Gastroesophageal sphincter (tissue), 4 donors: ENCODE data around the gene MEF2D. TPM values are rescaled to one million over a fixed set of nuclear protein-coding genes. Genes with fewer than 3 reads are reported as not detected.

Source experiments
- ATAC-seq: fragments of 150-250 bp; one replicate; pipeline ENCODE4 v1.9.1; 2016; ENCODE audit warnings: mild to moderate bottlenecking, moderate library complexity
- H3K27ac ChIP-seq, 4 donors: fragments of 200-600 bp; sonication (generic) in 3 of 4; 1 replicate in 3 of 4; 2 replicates in 1 of 4; pipeline ENCODE4 v1.5.1; 2016 to 2019
- H3K27me3 ChIP-seq: fragments of 200-600 bp; sonication (generic); one replicate; pipeline ENCODE4 v1.5.1; 2019
- H3K36me3 ChIP-seq, 2 donors: fragments of 200-600 bp; sonication (generic); one replicate each; pipeline ENCODE4 v1.5.1; 2019; ENCODE audit warnings: control low read depth in 1 of 2
- H3K4me1 ChIP-seq, 3 donors: fragments of 200-600 bp; sonication (generic); 1 replicate in 2 of 3; 2 replicates in 1 of 3; pipeline ENCODE4 v1.5.1; 2016 to 2019; ENCODE audit warnings: control low read depth in 2 of 3
- H3K4me3 ChIP-seq, 2 donors: fragments of 200-600 bp; sonication (generic); one replicate each; pipeline ENCODE4 v1.5.1; 2019; ENCODE audit warnings: mild to moderate bottlenecking in 1 of 2, moderate library complexity in 1 of 2
- H3K9me3 ChIP-seq, 3 donors: fragments of 200-600 bp; sonication (generic); one replicate each; pipeline ENCODE4 v1.5.1; 2017 to 2019; ENCODE audit warnings: control low read depth in 2 of 3
- CTCF ChIP-seq, 4 experiments: fragments of 200-600 bp in 2 of 4; fragments of 450-650 bp in 2 of 4; sonication (generic) in 1 of 4; IDR thresholded peaks; one replicate each; pipeline ENCODE4 v1.5.1; 2017 to 2019; ENCODE audit warnings: antibody characterized with exemption in 4 of 4, mild to moderate bottlenecking in 2 of 4, moderate library complexity in 2 of 4
- EP300 ChIP-seq: sonication (generic); formaldehyde crosslinking; IDR thresholded peaks from one replicate; pipeline ENCODE4 v1.6.1; 2017; ENCODE audit warnings: antibody characterized with exemption, mild to moderate bottlenecking
- POLR2A ChIP-seq, 2 donors: fragments of 450-650 bp; IDR thresholded peaks; one replicate each; pipeline ENCODE4 v1.6.1; 2017; ENCODE audit warnings: antibody characterized with exemption in 2 of 2, mild to moderate bottlenecking in 2 of 2, moderate library complexity in 1 of 2
- POLR2AphosphoS5 ChIP-seq: sonication (generic); formaldehyde crosslinking; IDR thresholded peaks from one replicate; pipeline ENCODE4 v1.6.1; 2017; ENCODE audit warnings: antibody characterized with exemption
- WGBS, 2 donors: methylation state at CpG; one replicate each; pipeline ENCODE4 v1.1.5; 2018; ENCODE audit warnings: low coverage in 1 of 2; 5-methylcytosine and 5-hydroxymethylcytosine counted together
- total RNA-seq, 4 donors: library from RNA; depleted of rRNA; stranded (reverse); fragments of >200 nt; gene quantifications; one replicate each; pipeline ENCODE4 v1.1.0, GENCODE V29; 2016

MEF2D gene
- total RNA-seq, 4 donors from 2014 or later: 49.0 to 94.3 (median 67.1) TPM

DNA sequence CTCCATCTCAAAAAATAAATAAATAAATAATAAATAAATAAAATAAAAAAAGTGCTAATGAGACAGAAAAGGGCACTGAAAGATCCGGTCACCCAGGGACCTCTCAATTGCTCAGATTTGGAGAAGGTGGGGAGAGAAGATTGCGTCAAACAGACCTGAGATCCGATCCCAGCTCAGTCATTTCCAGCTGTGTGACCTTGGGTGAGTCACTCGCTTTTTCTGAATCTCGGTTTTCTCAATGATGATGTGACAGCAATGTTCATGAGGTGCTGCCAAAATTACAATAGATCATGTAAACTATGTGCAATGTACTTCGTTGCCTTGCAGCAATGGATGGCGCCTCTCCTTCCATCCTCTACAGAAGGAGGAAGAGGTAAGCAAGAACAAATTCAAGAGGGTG lies 11.1 kb upstream of the MEF2D start:
- Histone ChIP-seq H3K27ac (peak overlapping the region; percentile 95 to 100 (median 98)), H3K4me3 (no peak overlapping the region), H3K27me3 (no peaks in the 10 kb centered on the region), H3K36me3 (no peaks in the 10 kb centered on the region), H3K4me1 (peaks cover 27 to 70% (median 36%) of the 10 kb centered on the region in 3 donors), H3K9me3 (no peaks in the 10 kb centered on the region)
- 56 to 64% methylated on average over 6 to 7 of the region's 7 CpGs for WGBS, 2 donors
- TF ChIP-seq EP300 (no peak), POLR2A (IDR thresholded peaks at IDR 0.05) (no peak), CTCF (IDR thresholded peaks at IDR 0.05) (no peak), POLR2AphosphoS5 (no peak)
- no peak for ATAC-seq

- no peaks in the 10 kb centered on the region for H3K9me3 ChIP-seq
- TF ChIP-seq POLR2A (IDR thresholded peaks at IDR 0.05): peak in 1 of 2 donors; percentile 38
- peak; percentile 71 for TF ChIP-seq EP300
- no peak for TF ChIP-seq CTCF (IDR thresholded peaks at IDR 0.05)
- peak; percentile 99 for TF ChIP-seq POLR2AphosphoS5
- no peaks in the 10 kb centered on the region for H3K36me3 ChIP-seq
- WGBS, 2 donors: 12 to 20% methylated on average over 2 to 9 of the region's 13 CpGs
- peak; percentile 91 for ATAC-seq
- peaks cover 28 to 79% (median 39%) of the 10 kb centered on the region in 3 donors for H3K4me1 ChIP-seq
- H3K27ac ChIP-seq: peak overlapping the region; percentile 95 to 100 (median 98)
- H3K27me3 ChIP-seq: no peaks in the 10 kb centered on the region
- no peak overlapping the region for H3K4me3 ChIP-seq
These were observed 10.1 kb upstream of the MEF2D start for GRCh38 chr1:156510709-156511108.

DNA sequence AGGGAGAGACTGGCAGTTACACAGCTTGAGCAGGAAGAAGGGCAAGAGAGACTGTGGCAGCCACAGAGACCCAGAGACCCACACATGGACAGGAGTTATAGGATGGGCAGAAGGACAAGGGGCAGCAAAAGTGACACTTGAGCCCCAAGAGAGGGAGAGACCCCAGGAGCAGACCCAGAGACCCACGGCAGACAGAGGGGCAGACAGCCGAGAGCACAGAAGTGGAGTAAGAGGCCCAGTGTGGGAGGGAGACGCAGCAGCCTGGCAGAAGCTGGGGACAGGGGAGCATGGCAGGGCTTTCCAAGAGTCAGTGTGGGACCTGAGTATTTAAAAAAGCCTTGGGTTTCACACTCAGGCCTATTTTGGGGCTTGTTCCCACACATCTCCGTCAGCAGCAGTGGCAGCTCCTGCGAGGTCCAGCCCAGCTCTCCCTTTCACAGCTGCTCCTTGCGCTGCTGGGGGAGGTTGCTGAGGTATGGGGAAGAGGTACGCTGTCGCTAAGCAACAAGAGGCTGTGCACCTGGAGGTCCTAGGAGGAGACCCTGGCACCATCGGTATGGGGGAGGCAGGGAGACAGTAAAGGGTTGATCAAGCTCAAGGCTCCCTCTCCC lies 9.0 kb upstream of the MEF2D start:
- TF ChIP-seq CTCF (IDR thresholded peaks at IDR 0.05) (no peak), POLR2AphosphoS5 (no peak), POLR2A (IDR thresholded peaks at IDR 0.05) (no peak), EP300 (no peak)
- no peak overlapping the region for H3K4me3 ChIP-seq
- ATAC-seq: no peak
- 72% methylated on average over 6 of the region's 9 CpGs; no CpG with 5 or more reads in 1 of the 2 donors for WGBS, 2 donors
- no peaks in the 10 kb centered on the region for H3K27me3 ChIP-seq
- H3K9me3 ChIP-seq: no peaks in the 10 kb centered on the region
- no peaks in the 10 kb centered on the region for H3K36me3 ChIP-seq
- peak overlapping the region; percentile 95 to 100 (median 98) for H3K27ac ChIP-seq
- H3K4me1 ChIP-seq: peaks cover 30 to 88% (median 45%) of the 10 kb centered on the region in 3 donors

GRCh38 chr1:156508955-156509234 lies 8.3 kb upstream of the MEF2D start:
- Histone ChIP-seq H3K4me3 (peak overlapping the region in 1 of 2 donors; percentile 33), H3K27me3 (no peaks in the 10 kb centered on the region), H3K4me1 (peaks cover 35 to 95% (median 51%) of the 10 kb centered on the region in 3 donors), H3K9me3 (no peaks in the 10 kb centered on the region), H3K36me3 (no peaks in the 10 kb centered on the region), H3K27ac (peak overlapping the region; percentile 95 to 100 (median 98))
- no CpG with 5 or more reads among the region's 2 CpGs for WGBS, 2 donors
- ATAC-seq: no peak
- no peak for TF ChIP-seq POLR2AphosphoS5
- no peak for TF ChIP-seq CTCF (IDR thresholded peaks at IDR 0.05)
- no peak for TF ChIP-seq POLR2A (IDR thresholded peaks at IDR 0.05)
- TF ChIP-seq EP300: no peak
